ENCODE measurements around the gene TFR2. TPM values are rescaled to one million over a fixed set of nuclear protein-coding genes. Genes with fewer than 3 reads are reported as not detected.

Gene TFR2
- total RNA-seq, 1 donor from 2014 or later: 0.25 TPM

GRCh38 chr7:100571829-100572116, 69.6 kb downstream of the TFR2 start:
- intact Hi-C loops (cut with DNase I): no loop called here
- Histone ChIP-seq H3K36me3 (peaks cover 0 to 22% of the 10 kb centered on the region in 2 donors), H3K27ac (no peak overlapping the region), H3K27me3 (no peaks in the 10 kb centered on the region), H3K4me3 (no peak overlapping the region), H3K9me3 (no peaks in the 10 kb centered on the region), H3K4me1 (peaks cover 26% of the 10 kb centered on the region)
- no peak for DNase-seq (ENCODE audit: extremely low spot score in 2 of 2)
- TF ChIP-seq, protein P1, sequence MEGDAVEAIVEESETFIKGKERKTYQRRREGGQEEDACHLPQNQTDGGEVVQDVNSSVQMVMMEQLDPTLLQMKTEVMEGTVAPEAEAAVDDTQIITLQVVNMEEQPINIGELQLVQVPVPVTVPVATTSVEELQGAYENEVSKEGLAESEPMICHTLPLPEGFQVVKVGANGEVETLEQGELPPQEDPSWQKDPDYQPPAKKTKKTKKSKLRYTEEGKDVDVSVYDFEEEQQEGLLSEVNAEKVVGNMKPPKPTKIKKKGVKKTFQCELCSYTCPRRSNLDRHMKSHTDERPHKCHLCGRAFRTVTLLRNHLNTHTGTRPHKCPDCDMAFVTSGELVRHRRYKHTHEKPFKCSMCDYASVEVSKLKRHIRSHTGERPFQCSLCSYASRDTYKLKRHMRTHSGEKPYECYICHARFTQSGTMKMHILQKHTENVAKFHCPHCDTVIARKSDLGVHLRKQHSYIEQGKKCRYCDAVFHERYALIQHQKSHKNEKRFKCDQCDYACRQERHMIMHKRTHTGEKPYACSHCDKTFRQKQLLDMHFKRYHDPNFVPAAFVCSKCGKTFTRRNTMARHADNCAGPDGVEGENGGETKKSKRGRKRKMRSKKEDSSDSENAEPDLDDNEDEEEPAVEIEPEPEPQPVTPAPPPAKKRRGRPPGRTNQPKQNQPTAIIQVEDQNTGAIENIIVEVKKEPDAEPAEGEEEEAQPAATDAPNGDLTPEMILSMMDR (IDR thresholded peaks at IDR 0.05): no peak
- TF ChIP-seq POLR2AphosphoS5 (IDR thresholded peaks at IDR 0.05; ENCODE audit: insufficient read depth in 1 of 2, low read depth in 1 of 2): no peak
- no peak for TF ChIP-seq POLR2A (IDR thresholded peaks at IDR 0.05)

- DNase-seq (ENCODE audit: extremely low spot score in 2 of 2): no peak
- H3K4me3 ChIP-seq: no peak overlapping the region
- TF ChIP-seq, protein P1 (IDR thresholded peaks at IDR 0.05): no peak
- TF ChIP-seq POLR2A (IDR thresholded peaks at IDR 0.05) (no peak), POLR2AphosphoS5 (IDR thresholded peaks at IDR 0.05; ENCODE audit: insufficient read depth in 1 of 2, low read depth in 1 of 2) (no peak)
- no peaks in the 10 kb centered on the region for H3K9me3 ChIP-seq
- peaks cover 26% of the 10 kb centered on the region for H3K4me1 ChIP-seq
- H3K27ac ChIP-seq: no peak overlapping the region
- no peaks in the 10 kb centered on the region for H3K27me3 ChIP-seq
- intact Hi-C loops (cut with DNase I): no loop called here
- peaks cover 0 to 16% of the 10 kb centered on the region in 2 donors for H3K36me3 ChIP-seq
Measured at GRCh38 chr7:100570954-100571828, 70.2 kb downstream of the TFR2 start.

Small RNAs within 50 kb of the gene (small RNA-seq; reads per million reads assigned to genes)
- not detected for gene SAP25

Other genes with a start within 250 kb of the TFR2 start
- gene ZCWPW1, start 212.8 kb downstream of the TFR2 start, total RNA-seq: 5.9 TPM
- gene MEPCE, start 211.7 kb downstream of the TFR2 start, total RNA-seq: 38.3 TPM
- 24.6 TPM for gene PPP1R35, start 205.1 kb downstream of the TFR2 start, total RNA-seq
- gene SPACDR, start 177.3 kb downstream of the TFR2 start, total RNA-seq: not detected
- 34.6 TPM for gene TSC22D4, start 162.3 kb downstream of the TFR2 start, total RNA-seq
- gene NYAP1, start 157.6 kb downstream of the TFR2 start, total RNA-seq: 3.9 TPM
- gene AGFG2, start 102.3 kb downstream of the TFR2 start, total RNA-seq: 37.6 TPM
- 2.9 TPM for gene SAP25, start 67.7 kb downstream of the TFR2 start, total RNA-seq
- gene LRCH4, start 55.4 kb downstream of the TFR2 start, total RNA-seq: 72.2 TPM
- 0.98 TPM for gene FBXO24, start 55.2 kb downstream of the TFR2 start, total RNA-seq
- 85.4 TPM for gene PCOLCE, start 39.2 kb downstream of the TFR2 start, total RNA-seq
- gene MOSPD3, start 29.0 kb downstream of the TFR2 start, total RNA-seq: 11.8 TPM
- gene ACTL6B, start 14.9 kb upstream of the TFR2 start, total RNA-seq: 0.49 TPM
- gene GNB2, start 32.2 kb upstream of the TFR2 start, total RNA-seq: 283 TPM
- gene GIGYF1, start 52.7 kb upstream of the TFR2 start, total RNA-seq: 20.6 TPM
- 44.0 TPM for gene POP7, start 64.6 kb upstream of the TFR2 start, total RNA-seq
- not detected for gene EPO, start 78.9 kb upstream of the TFR2 start, total RNA-seq
- gene ZAN, start 92.0 kb upstream of the TFR2 start, total RNA-seq: not detected
- gene EPHB4, start 186.0 kb upstream of the TFR2 start, total RNA-seq: 72.4 TPM
- gene SLC12A9, start 211.2 kb upstream of the TFR2 start, total RNA-seq: 15.7 TPM
- 52.1 TPM for gene TRIP6, start 225.8 kb upstream of the TFR2 start, total RNA-seq
- gene SRRT, start 233.6 kb upstream of the TFR2 start, total RNA-seq: 96.5 TPM
- 3.4 TPM for gene UFSP1, start 248.2 kb upstream of the TFR2 start, total RNA-seq